Endothelial cell (in vitro differentiated cells): ENCODE measurements around the gene FAM98B. TPM values are rescaled to one million over a fixed set of nuclear protein-coding genes. Genes with fewer than 3 reads are reported as not detected.

Source experiments
- DNase-seq: peaks from one replicate; pipeline ENCODE4 v3.0.0; 2021; ENCODE audit warnings: low spot score
- H3K27ac Mint-ChIP-seq: one replicate; pipeline ENCODE4 v1.8.0; 2021; ENCODE audit warnings: mixed read lengths, inconsistent platforms; ENCODE audit not compliant: unreplicated experiment
- H3K27me3 Mint-ChIP-seq: one replicate; pipeline ENCODE4 v1.8.0; 2021; ENCODE audit warnings: mild to moderate bottlenecking, moderate library complexity, mixed read lengths, inconsistent platforms; ENCODE audit not compliant: unreplicated experiment
- H3K36me3 Mint-ChIP-seq: one replicate; pipeline ENCODE4 v1.8.0; 2021; ENCODE audit warnings: mild to moderate bottlenecking, low read depth, mixed read lengths, inconsistent platforms; ENCODE audit not compliant: unreplicated experiment
- H3K4me1 Mint-ChIP-seq: one replicate; pipeline ENCODE4 v1.8.0; 2021; ENCODE audit warnings: mild to moderate bottlenecking, mixed read lengths, inconsistent platforms; ENCODE audit not compliant: unreplicated experiment
- H3K4me3 Mint-ChIP-seq: one replicate; pipeline ENCODE4 v1.8.0; 2021; ENCODE audit warnings: mild to moderate bottlenecking, mixed read lengths, inconsistent platforms; ENCODE audit not compliant: unreplicated experiment
- H3K9me3 Mint-ChIP-seq: one replicate; pipeline ENCODE4 v1.8.0; 2021; ENCODE audit warnings: mixed read lengths, inconsistent platforms; ENCODE audit not compliant: unreplicated experiment
- CTCF ChIP-seq: fragments of 200-600 bp; sonication (generic); IDR thresholded peaks from one replicate; pipeline ENCODE4 v1.5.0; 2021; ENCODE audit warnings: antibody characterized with exemption; ENCODE audit not compliant: unreplicated experiment
- total RNA-seq: library from RNA; stranded (reverse); fragmentation: NEBNext Ultra II Directional; extraction: Animal tissue kit (Norgen Biotek cat#: 25700); gene quantifications from one replicate; pipeline ENCODE4 v1.2.1, GENCODE V29; 2021; ENCODE audit not compliant: unreplicated experiment

The FAM98B gene
- total RNA-seq, 1 donor from 2014 or later = 24.6 TPM

- DNase-seq = no peak
- Mint-ChIP-seq H3K36me3 (peaks cover 4% of the 10 kb centered on the region), H3K9me3 (no peaks in the 10 kb centered on the region), H3K27ac (no peak overlapping the region), H3K4me3 (no peak overlapping the region), H3K27me3 (no peaks in the 10 kb centered on the region), H3K4me1 (no peaks in the 10 kb centered on the region)
- no peak for TF ChIP-seq CTCF
These were observed 18.0 kb downstream of the FAM98B start for GRCh38 chr15:38471974-38472373.

GRCh38 chr15:38474155-38474757, 20.3 kb downstream of the FAM98B start:
- peak; percentile 33 for DNase-seq
- Mint-ChIP-seq H3K27ac (no peak overlapping the region), H3K36me3 (peaks cover 4% of the 10 kb centered on the region)

GRCh38 chr15:38475361-38475760, 21.4 kb downstream of the FAM98B start:
- H3K27me3 Mint-ChIP-seq = no peaks in the 10 kb centered on the region
- DNase-seq = no peak
- peaks cover 4% of the 10 kb centered on the region for H3K36me3 Mint-ChIP-seq
- H3K4me3 Mint-ChIP-seq = no peak overlapping the region
- no peaks in the 10 kb centered on the region for H3K4me1 Mint-ChIP-seq
- H3K27ac Mint-ChIP-seq = no peak overlapping the region
- no peak for TF ChIP-seq CTCF
- H3K9me3 Mint-ChIP-seq = no peaks in the 10 kb centered on the region

More at GRCh38 chr15:38474155-38474757, 20.3 kb downstream of the FAM98B start:
- H3K9me3 Mint-ChIP-seq = no peaks in the 10 kb centered on the region
- no peaks in the 10 kb centered on the region for H3K4me1 Mint-ChIP-seq
- no peaks in the 10 kb centered on the region for H3K27me3 Mint-ChIP-seq
- H3K4me3 Mint-ChIP-seq = no peak overlapping the region
- TF ChIP-seq CTCF = peak; percentile 60

GRCh38 chr15:38476120-38476519, 22.2 kb downstream of the FAM98B start:
- Mint-ChIP-seq H3K27me3 (no peaks in the 10 kb centered on the region), H3K27ac (no peak overlapping the region), H3K4me1 (no peaks in the 10 kb centered on the region), H3K9me3 (no peaks in the 10 kb centered on the region), H3K36me3 (peaks cover 4% of the 10 kb centered on the region), H3K4me3 (no peak overlapping the region)
- no peak for TF ChIP-seq CTCF
- no peak for DNase-seq

GRCh38 chr15:38477637-38478036, 23.7 kb downstream of the FAM98B start:
- Mint-ChIP-seq H3K9me3 (no peaks in the 10 kb centered on the region), H3K27me3 (no peaks in the 10 kb centered on the region), H3K27ac (no peak overlapping the region), H3K4me1 (no peaks in the 10 kb centered on the region), H3K36me3 (peaks cover 4% of the 10 kb centered on the region), H3K4me3 (no peak overlapping the region)
- TF ChIP-seq CTCF = no peak
- no peak for DNase-seq
